Osteoblast (primary cell): ENCODE measurements around the gene SHROOM4. TPM values are rescaled to one million over a fixed set of nuclear protein-coding genes. Genes with fewer than 3 reads are reported as not detected.

Source experiments
- DNase-seq: peaks from one replicate; pipeline ENCODE4 v3.0.0; 2011; ENCODE audit warnings: low spot score, mixed read lengths; ENCODE audit not compliant: insufficient read length; ENCODE audit errors: missing footprints
- H2AFZ ChIP-seq: 2 replicates; pipeline ENCODE4 v1.6.0; 2011; ENCODE audit warnings: mild to moderate bottlenecking, low read length
- H3K27ac ChIP-seq: 2 replicates; pipeline ENCODE4 v1.5.1; 2011; ENCODE audit warnings: mild to moderate bottlenecking, low read depth, low read length, moderate library complexity
- H3K27me3 ChIP-seq: 2 replicates; pipeline ENCODE4 v1.6.0; 2012; ENCODE audit warnings: mild to moderate bottlenecking, control low read depth, inconsistent platforms, low read length, moderate library complexity; ENCODE audit not compliant: insufficient read depth
- H3K36me3 ChIP-seq: 2 replicates; pipeline ENCODE4 v1.5.1; 2011; ENCODE audit warnings: mild to moderate bottlenecking, low read length, control low read depth, moderate library complexity; ENCODE audit not compliant: insufficient read depth
- H3K4me1 ChIP-seq: 2 replicates; pipeline ENCODE4 v1.5.1; 2011; ENCODE audit warnings: mild to moderate bottlenecking, low read length, control low read depth, moderate library complexity; ENCODE audit not compliant: insufficient read depth
- H3K4me2 ChIP-seq: 2 replicates; pipeline ENCODE4 v1.6.0; 2011; ENCODE audit warnings: mild to moderate bottlenecking, low read length; ENCODE audit not compliant: insufficient read depth
- H3K4me3 ChIP-seq: fragments of 200-600 bp; sonication (generic); 3 replicates; pipeline ENCODE4 v1.5.1; 2012; ENCODE audit warnings: mild to moderate bottlenecking, low read length, inconsistent platforms; ENCODE audit not compliant: insufficient read depth
- H3K79me2 ChIP-seq: 2 replicates; pipeline ENCODE4 v1.6.0; 2012; ENCODE audit warnings: mild to moderate bottlenecking, low read length, control low read depth, inconsistent platforms; ENCODE audit not compliant: insufficient read depth
- H3K9me3 ChIP-seq: 2 replicates; pipeline ENCODE4 v1.5.1; 2011; ENCODE audit warnings: low read depth, low read length, control low read depth
- H4K20me1 ChIP-seq: 2 replicates; pipeline ENCODE4 v1.6.0; 2012; ENCODE audit warnings: mild to moderate bottlenecking, low read length, control low read depth; ENCODE audit not compliant: insufficient read depth
- CTCF ChIP-seq: IDR thresholded peaks from 2 replicates; pipeline ENCODE4 v1.5.1; 2011; ENCODE audit warnings: mild to moderate bottlenecking, low read depth, low read length, moderate library complexity; ENCODE audit errors: extremely low read depth
- total RNA-seq: library from RNA; depleted of rRNA; stranded (reverse); fragments of >200 nt; gene quantifications from 2 replicates; pipeline ENCODE4 v1.2.3, GENCODE V29; 2012

SHROOM4 gene
- total RNA-seq, 1 donor, result 2.2 TPM

- TF ChIP-seq CTCF, result no peak
- Histone ChIP-seq H3K36me3 (no peaks in the 10 kb centered on the region), H3K4me3 (no peak overlapping the region), H3K9me3 (no peaks in the 10 kb centered on the region), H3K4me2 (no peak overlapping the region), H3K27me3 (no peaks in the 10 kb centered on the region), H2AFZ (no peak overlapping the region), H3K79me2 (no peaks in the 10 kb centered on the region), H3K4me1 (no peaks in the 10 kb centered on the region), H3K27ac (no peak overlapping the region), H4K20me1 (no peaks in the 10 kb centered on the region)
- DNase-seq, result no peak
Measured at GRCh38 chrX:50853399-50853798, 39.4 kb upstream of the SHROOM4 start.

- Histone ChIP-seq H2AFZ (no peak overlapping the region), H3K4me2 (no peak overlapping the region), H3K4me1 (no peaks in the 10 kb centered on the region), H3K36me3 (no peaks in the 10 kb centered on the region), H3K79me2 (no peaks in the 10 kb centered on the region), H3K27ac (no peak overlapping the region), H4K20me1 (no peaks in the 10 kb centered on the region), H3K27me3 (no peaks in the 10 kb centered on the region), H3K9me3 (no peaks in the 10 kb centered on the region), H3K4me3 (no peak overlapping the region)
- no peak for TF ChIP-seq CTCF
- no peak for DNase-seq
Measured at GRCh38 chrX:50852524-50852923, 38.5 kb upstream of the SHROOM4 start.

GRCh38 chrX:50842221-50842620, 28.2 kb upstream of the SHROOM4 start:
- DNase-seq, result no peak
- Histone ChIP-seq H3K4me2 (no peak overlapping the region), H3K4me1 (no peaks in the 10 kb centered on the region), H4K20me1 (no peaks in the 10 kb centered on the region), H3K27ac (no peak overlapping the region), H3K79me2 (no peaks in the 10 kb centered on the region), H3K4me3 (no peak overlapping the region), H3K27me3 (no peaks in the 10 kb centered on the region), H3K36me3 (no peaks in the 10 kb centered on the region), H2AFZ (no peak overlapping the region), H3K9me3 (no peaks in the 10 kb centered on the region)
- no peak for TF ChIP-seq CTCF

- DNase-seq, result no peak
Measured at GRCh38 chrX:50839730-50840129, 25.7 kb upstream of the SHROOM4 start.

More at GRCh38 chrX:50839730-50840129, 25.7 kb upstream of the SHROOM4 start:
- H2AFZ ChIP-seq, result no peak overlapping the region
- H4K20me1 ChIP-seq, result no peaks in the 10 kb centered on the region
- H3K27ac ChIP-seq, result no peak overlapping the region
- H3K9me3 ChIP-seq, result no peaks in the 10 kb centered on the region
- no peak for TF ChIP-seq CTCF
- no peak overlapping the region for H3K4me3 ChIP-seq
- no peaks in the 10 kb centered on the region for H3K79me2 ChIP-seq
- H3K27me3 ChIP-seq, result no peaks in the 10 kb centered on the region
- H3K4me2 ChIP-seq, result no peak overlapping the region
- no peaks in the 10 kb centered on the region for H3K4me1 ChIP-seq
- no peaks in the 10 kb centered on the region for H3K36me3 ChIP-seq
